H1 (cell line): Measurements from ENCODE around the gene ACOT2. TPM values are rescaled to one million over a fixed set of nuclear protein-coding genes. Genes with fewer than 3 reads are reported as not detected.
"Not testable (repeated sequence)": the region's sequence is repeated elsewhere in the genome, so short reads cannot be mapped to it uniquely, and the experiment has no call there.

Experiments
- CTCF ChIA-PET: fragments of 300-600 bp; sonication (Branson Sonifier 250); formaldehyde crosslinking; loops from one replicate; lab custom pipeline; 2021; ENCODE audit not compliant: partially characterized antibody; lab: Charles Lee
- POLR2A ChIA-PET: fragments of 300-600 bp; sonication (Branson Sonifier 250); formaldehyde crosslinking; loops from one replicate; lab custom pipeline; 2021; ENCODE audit warnings: inconsistent platforms; ENCODE audit not compliant: partially characterized antibody; lab: Charles Lee
- DNase-seq, 2 experiments: peaks; one replicate each; pipeline versions ENCODE4 v3.0.0 to v3.0.0-alpha.2; 2010 to 2022; ENCODE audit warnings: low spot score in 2 of 2, low read depth in 1 of 2, mixed read lengths in 1 of 2
- FAIRE-seq: peaks from 2 replicates; lab custom pipeline; 2011; peaks lifted over from hg19 to GRCh38; lab: Jason Lieb, UNC
- H2AFZ ChIP-seq: 2 replicates; pipeline ENCODE4 v1.8.1; 2012; ENCODE audit warnings: low read length, inconsistent platforms
- H2AK5ac ChIP-seq: 2 replicates; pipeline ENCODE4 v1.6.1; 2013; ENCODE audit warnings: low read depth, low read length
- H2BK120ac ChIP-seq: replicated peaks from 2 replicates; pipeline ENCODE3; 2013; ENCODE audit warnings: low read depth, low read length, inconsistent platforms
- H2BK12ac ChIP-seq: 2 replicates; pipeline ENCODE4 v1.6.1; 2013; ENCODE audit warnings: low read depth, low read length
- H2BK15ac ChIP-seq: 2 replicates; pipeline ENCODE4 v1.6.1; 2013; ENCODE audit warnings: low read length
- H2BK20ac ChIP-seq: 2 replicates; pipeline ENCODE4 v1.6.1; 2013; ENCODE audit warnings: low read length
- H2BK5ac ChIP-seq: 2 replicates; pipeline ENCODE4 v1.6.1; 2013; ENCODE audit warnings: low read depth, low read length
- H3K14ac ChIP-seq: 2 replicates; pipeline ENCODE4 v1.6.1; 2013; ENCODE audit warnings: inconsistent platforms; ENCODE audit not compliant: insufficient read length
- H3K18ac ChIP-seq: 2 replicates; pipeline ENCODE4 v1.6.1; 2013; ENCODE audit warnings: low read length; ENCODE audit errors: extremely low read depth
- H3K23ac ChIP-seq: 2 replicates; pipeline ENCODE4 v1.6.1; 2013; ENCODE audit warnings: inconsistent platforms; ENCODE audit not compliant: insufficient read length
- H3K23me2 ChIP-seq: 2 replicates; pipeline ENCODE4 v1.6.1; 2013; ENCODE audit warnings: low read depth, low read length
- H3K27ac ChIP-seq: 2 replicates; pipeline ENCODE4 v1.6.1; 2011; ENCODE audit warnings: low read depth, low read length, inconsistent platforms
- H3K27me3 ChIP-seq, 4 experiments: replicated peaks in 1 of 4; 1 replicate in 1 of 4; 2 replicates in 3 of 4; pipeline versions ENCODE4 v1.6.1 to v1.8.1; 2011 to 2013; ENCODE audit warnings: low read length in 3 of 4, mild to moderate bottlenecking in 3 of 4, inconsistent platforms in 2 of 4, mixed read lengths in 2 of 4, moderate library complexity in 1 of 4; ENCODE audit not compliant: control insufficient read depth in 3 of 4, insufficient read depth in 3 of 4; ENCODE audit errors: extremely low read depth in 1 of 4
- H3K36me3 ChIP-seq, 4 experiments: 2 replicates each; pipeline versions ENCODE4 v1.6.1 to v1.8.1; 2011 to 2013; ENCODE audit warnings: mild to moderate bottlenecking in 4 of 4, low read length in 3 of 4, moderate library complexity in 2 of 4, control low read depth in 1 of 4, inconsistent platforms in 1 of 4; ENCODE audit not compliant: insufficient read depth in 4 of 4, control insufficient read depth in 2 of 4
- H3K4ac ChIP-seq: replicated peaks from 2 replicates; pipeline ENCODE3; 2013; ENCODE audit warnings: low read length, low read depth, mixed read lengths, inconsistent platforms; ENCODE audit not compliant: insufficient read length
- H3K4me1 ChIP-seq, 4 experiments: replicated peaks in 1 of 4; 1 replicate in 1 of 4; 2 replicates in 3 of 4; pipeline versions ENCODE4 v1.6.1 to v1.8.1; 2011 to 2013; ENCODE audit warnings: low read length in 3 of 4, inconsistent platforms in 2 of 4, mixed read lengths in 1 of 4; ENCODE audit not compliant: insufficient read depth in 4 of 4, control insufficient read depth in 3 of 4
- H3K4me2 ChIP-seq, 2 experiments: 2 replicates each; pipeline versions ENCODE4 v1.6.1 to v1.8.1; 2011 to 2013; ENCODE audit warnings: low read depth in 2 of 2, low read length in 2 of 2, control low read depth in 1 of 2, inconsistent platforms in 1 of 2, mild to moderate bottlenecking in 1 of 2; ENCODE audit not compliant: insufficient read depth in 1 of 2
- H3K4me3 ChIP-seq, 4 experiments: fragments of 200-600, 300-600 bp in 1 of 4; sonication (generic), shearing (Covaris generic), sonication (Bioruptor Twin) in 1 of 4; 2 replicates each; pipeline versions ENCODE4 v1.5.1 to v1.8.1; 2011 to 2016; ENCODE audit warnings: low read length in 4 of 4, low read depth in 3 of 4, control low read depth in 2 of 4, inconsistent platforms in 2 of 4, mild to moderate bottlenecking in 2 of 4, mixed read lengths in 1 of 4, moderate library complexity in 1 of 4; ENCODE audit not compliant: insufficient read depth in 2 of 4; ENCODE audit errors: extremely low read depth in 1 of 4
- H3K56ac ChIP-seq: replicated peaks from 2 replicates; pipeline ENCODE3; 2013; ENCODE audit warnings: low read depth, mild to moderate bottlenecking, mixed read lengths, low read length, inconsistent platforms; ENCODE audit not compliant: insufficient read length
- H3K79me1 ChIP-seq: 2 replicates; pipeline ENCODE4 v1.6.1; 2013; ENCODE audit warnings: low read depth, low read length, control low read depth
- H3K79me2 ChIP-seq, 2 experiments: 2 replicates each; pipeline versions ENCODE4 v1.6.1 to v1.8.1; 2012 to 2013; ENCODE audit warnings: low read length in 2 of 2, mild to moderate bottlenecking in 2 of 2, inconsistent platforms in 1 of 2; ENCODE audit not compliant: insufficient read depth in 2 of 2, control insufficient read depth in 1 of 2
- H3K9ac ChIP-seq, 4 experiments: replicated peaks in 1 of 4; 1 replicate in 1 of 4; 2 replicates in 3 of 4; pipeline versions ENCODE4 v1.6.1 to v1.8.1; 2011 to 2013; ENCODE audit warnings: low read depth in 3 of 4, low read length in 3 of 4, control low read depth in 2 of 4, mild to moderate bottlenecking in 2 of 4, moderate library complexity in 2 of 4, inconsistent platforms in 1 of 4; ENCODE audit errors: extremely low read depth in 1 of 4
- H3K9me3 ChIP-seq, 2 experiments: 2 replicates each; pipeline versions ENCODE4 v1.6.1 to v1.8.1; 2012 to 2013; ENCODE audit warnings: mild to moderate bottlenecking in 2 of 2, moderate library complexity in 2 of 2, control low read depth in 1 of 2, inconsistent platforms in 1 of 2, low read depth in 1 of 2, low read length in 1 of 2, mixed read lengths in 1 of 2; ENCODE audit not compliant: insufficient read depth in 2 of 2
- H4K20me1 ChIP-seq, 2 experiments: replicated peaks in 1 of 2; 2 replicates each; pipeline versions ENCODE3 to v1.8.1; 2011 to 2013; ENCODE audit warnings: inconsistent platforms in 2 of 2, low read length in 2 of 2, mild to moderate bottlenecking in 1 of 2; ENCODE audit not compliant: insufficient read depth in 2 of 2, control insufficient read depth in 1 of 2
- H4K5ac ChIP-seq: 2 replicates; pipeline ENCODE4 v1.6.1; 2013; ENCODE audit warnings: low read length, low read depth, mixed read lengths, inconsistent platforms; ENCODE audit not compliant: insufficient read length
- H4K8ac ChIP-seq: 2 replicates; pipeline ENCODE4 v1.8.0; 2013; ENCODE audit warnings: mild to moderate bottlenecking, moderate library complexity, low read length, inconsistent platforms; ENCODE audit not compliant: insufficient read depth; ENCODE audit errors: extremely low read depth
- H4K91ac ChIP-seq: replicated peaks from 2 replicates; pipeline ENCODE3; 2013; ENCODE audit warnings: low read length, mixed read lengths, inconsistent platforms; ENCODE audit not compliant: insufficient read length
- WGBS, 2 experiments: shearing (Covaris generic) in 1 of 2; methylation state at CpG; one replicate each; pipeline versions ENCODE4 v1.1.6 to v1.1.7; 2013 to 2015; ENCODE audit warnings: low lambda C conversion rate in 2 of 2, mixed read lengths in 2 of 2, inconsistent platforms in 1 of 2, low coverage in 1 of 2, missing lambda C conversion rate in 1 of 2; ENCODE audit not compliant: insufficient replicate concordance in 2 of 2, insufficient coverage in 1 of 2, insufficient read length in 1 of 2; ENCODE audit errors: extremely low coverage in 1 of 2, missing lambda C conversion rate in 1 of 2; 5-methylcytosine and 5-hydroxymethylcytosine counted together
- polyA plus RNA-seq, 7 experiments: library from polyadenylated mRNA; depleted of rRNA in 3 of 7; stranded (reverse) in 5 of 7; unstranded in 2 of 7; fragments of >200 nt in 5 of 7; fragments of 200-250 nt in 2 of 7; gene quantifications; 1 replicate in 5 of 7; 2 replicates in 1 of 7; 4 replicates in 1 of 7; pipeline versions ENCODE4 v1.2.1 to v1.2.3, GENCODE V29; 2011 to 2013; ENCODE audit warnings: missing spikeins in 2 of 7, mixed read lengths in 2 of 7
- total RNA-seq: library from RNA; stranded (reverse); fragmentation: NEBNext Ultra II Directional; extraction: Animal tissue kit (Norgen Biotek cat#: 25700); gene quantifications from 2 replicates; pipeline ENCODE4 v1.2.1, GENCODE V29; 2021

The ACOT2 gene
- total and polyA plus RNA-seq, 2 of the 8 experiments (the other 6 are each of a cell fraction or from before 2014, with no cell fraction given) = 5.8 to 5.9 TPM

DNA sequence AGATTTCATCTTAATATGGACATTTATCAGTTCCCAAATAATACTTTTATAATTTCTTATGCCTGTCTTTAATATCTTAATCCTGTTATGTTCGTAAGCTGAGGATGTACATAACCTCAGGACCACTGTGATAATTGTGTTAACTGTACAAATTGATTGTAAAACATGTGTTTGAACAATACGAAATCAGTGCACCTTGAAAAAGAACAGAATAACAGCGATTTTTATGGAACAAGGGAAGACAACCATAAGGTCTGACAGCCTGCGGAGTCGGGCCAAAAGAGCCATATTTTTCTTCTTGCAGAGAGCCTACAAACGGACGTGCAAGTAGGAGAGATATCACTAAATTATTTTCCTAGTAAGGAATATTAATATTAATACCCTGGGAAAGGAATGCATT, 6.8 kb upstream of the ACOT2 start:
- H2AFZ ChIP-seq, H3K9ac ChIP-seq, H2AK5ac ChIP-seq, H2BK120ac ChIP-seq, H3K4ac ChIP-seq, H2BK5ac ChIP-seq, H3K9me3 ChIP-seq, H3K4me2 ChIP-seq, H3K4me3 ChIP-seq, FAIRE-seq, H4K20me1 ChIP-seq, H3K18ac ChIP-seq, H3K14ac ChIP-seq, H2BK12ac ChIP-seq, H2BK20ac ChIP-seq, DNase-seq, H2BK15ac ChIP-seq, H3K79me1 ChIP-seq, H3K23ac ChIP-seq, H3K27ac ChIP-seq, H3K36me3 ChIP-seq, H4K91ac ChIP-seq, POLR2A ChIA-PET, H4K5ac ChIP-seq, H3K56ac ChIP-seq, H3K27me3 ChIP-seq, H3K4me1 ChIP-seq, H4K8ac ChIP-seq, CTCF ChIA-PET, H3K23me2 ChIP-seq, H3K79me2 ChIP-seq: not testable (repeated sequence)
- WGBS, 2 experiments = 93% methylated on average over 7 of the region's 7 CpGs; no CpG with 5 or more reads in 1 of the 2 experiments

DNA sequence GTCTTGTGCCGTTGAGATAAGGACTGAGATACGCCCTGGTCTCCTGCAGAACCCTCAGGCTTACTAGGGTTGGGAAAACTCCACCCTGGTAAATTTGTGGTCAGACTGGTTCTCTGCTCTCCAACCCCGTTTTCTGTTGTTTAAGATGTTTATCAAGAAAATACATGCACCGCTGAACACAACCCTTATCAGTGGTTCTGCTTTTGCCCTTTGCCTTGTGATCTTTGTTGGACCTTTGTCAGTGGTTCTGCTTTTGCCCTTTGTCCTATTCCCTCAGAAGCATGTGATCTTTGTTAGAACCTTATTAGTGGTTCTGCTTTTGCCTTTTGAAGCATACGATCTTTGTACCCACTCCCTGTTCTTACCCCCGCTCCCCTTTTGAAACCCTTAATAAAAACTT, 6.3 kb upstream of the ACOT2 start:
- H2BK5ac ChIP-seq, H3K4me3 ChIP-seq, H2BK20ac ChIP-seq, H2BK12ac ChIP-seq, H3K4ac ChIP-seq, H4K8ac ChIP-seq, H3K27ac ChIP-seq, DNase-seq, H4K91ac ChIP-seq, FAIRE-seq, CTCF ChIA-PET, H3K36me3 ChIP-seq, H3K27me3 ChIP-seq, H3K23me2 ChIP-seq, POLR2A ChIA-PET, H2BK120ac ChIP-seq, H3K18ac ChIP-seq, H4K20me1 ChIP-seq, H3K56ac ChIP-seq, H4K5ac ChIP-seq, H2BK15ac ChIP-seq, H2AFZ ChIP-seq, H3K4me1 ChIP-seq, H3K4me2 ChIP-seq, H3K79me1 ChIP-seq, H3K23ac ChIP-seq, H3K14ac ChIP-seq, H3K79me2 ChIP-seq, H3K9me3 ChIP-seq, H2AK5ac ChIP-seq, H3K9ac ChIP-seq: not testable (repeated sequence)
- 94% methylated on average over 6 of the region's 6 CpGs; no CpG with 5 or more reads in 1 of the 2 experiments for WGBS, 2 experiments
